WTC11 (cell line): Measurements from ENCODE around the gene DTD1.

Source experiments
- CTCF ChIP-seq: fragments of 200-600 bp; IDR thresholded peaks from 2 replicates; pipeline ENCODE4 v1.8.0; 2022; ENCODE audit warnings: antibody characterized with exemption
- RELA ChIP-seq: sonication (generic); formaldehyde crosslinking; IDR thresholded peaks from 2 replicates; pipeline ENCODE4 v1.8.1; 2022; ENCODE audit warnings: missing genetic modification reagents, mild to moderate bottlenecking, borderline replicate concordance
- TCF7 ChIP-seq: sonication (generic); formaldehyde crosslinking; IDR thresholded peaks from 2 replicates; pipeline ENCODE4 v1.8.0; 2022; ENCODE audit warnings: mild to moderate bottlenecking, low read depth, missing genetic modification reagents, moderate library complexity
- USF2 ChIP-seq: sonication (generic); formaldehyde crosslinking; IDR thresholded peaks from 2 replicates; pipeline ENCODE4 v1.8.1; 2023; ENCODE audit warnings: mild to moderate bottlenecking, missing genetic modification reagents, moderate library complexity

- TF ChIP-seq TCF7 (no peak), CTCF (no peak), USF2 (no peak), RELA (CRISPR knock-in tag) (no peak)
These were observed 37.1 kb downstream of the DTD1 start for GRCh38 chr20:18624948-18625347.
